GM18499 (cell line): ENCODE data around the gene NMNAT2.
"Not testable (repeated sequence)": the region's sequence is repeated elsewhere in the genome, so short reads cannot be mapped to it uniquely, and the experiment has no call there.

Experiments
- ATAC-seq: cut with Tn5 transposase; IDR thresholded peaks from one replicate; pipeline ENCODE4 v1.9.1; 2021; ENCODE audit warnings: moderate number of reproducible peaks; ENCODE audit not compliant: insufficient read depth, unreplicated experiment

The NMNAT2 gene

GRCh38 chr1:183417772-183418491 lies at the start of gene NMNAT2:
Gene NMNAT2, minus strand, starts transcription at chr1:183418380. Its CDS starts 113 bp downstream, at chr1:183418267.
- ATAC-seq, result no peak

GRCh38 chr1:183467687-183468086 lies 49.5 kb upstream of the NMNAT2 start:
- ATAC-seq, result no peak

GRCh38 chr1:183466781-183467180 lies 48.6 kb upstream of the NMNAT2 start:
- ATAC-seq, result no peak

- ATAC-seq, result no peak
These were observed 45.4 kb upstream of the NMNAT2 start for GRCh38 chr1:183463566-183463965.

GRCh38 chr1:183461350-183461749 lies 43.2 kb upstream of the NMNAT2 start:
- ATAC-seq, result no peak

GRCh38 chr1:183460596-183460995 lies 42.4 kb upstream of the NMNAT2 start:
- ATAC-seq, result no peak

GRCh38 chr1:183457449-183457848 lies 39.3 kb upstream of the NMNAT2 start:
- no peak for ATAC-seq

- no peak for ATAC-seq
These were observed 38.6 kb upstream of the NMNAT2 start for GRCh38 chr1:183456826-183457225.

GRCh38 chr1:183454377-183454776 lies 36.2 kb upstream of the NMNAT2 start:
- no peak for ATAC-seq

GRCh38 chr1:183450093-183450492 lies 31.9 kb upstream of the NMNAT2 start:
- ATAC-seq, result no peak

- ATAC-seq, result no peak
These were observed 31.1 kb upstream of the NMNAT2 start for GRCh38 chr1:183449223-183449770.

- no peak for ATAC-seq
These were observed 26.1 kb upstream of the NMNAT2 start for GRCh38 chr1:183444243-183444642.

GRCh38 chr1:183443466-183443865 lies 25.3 kb upstream of the NMNAT2 start:
- no peak for ATAC-seq

GRCh38 chr1:183443011-183443410 lies 24.8 kb upstream of the NMNAT2 start:
- ATAC-seq, result no peak

GRCh38 chr1:183438060-183438459 lies 19.9 kb upstream of the NMNAT2 start:
- no peak for ATAC-seq

GRCh38 chr1:183435497-183435896 lies 17.3 kb upstream of the NMNAT2 start:
- no peak for ATAC-seq

GRCh38 chr1:183433703-183434102 lies 15.5 kb upstream of the NMNAT2 start:
- no peak for ATAC-seq

GRCh38 chr1:183432548-183432875 lies 14.3 kb upstream of the NMNAT2 start:
- no peak for ATAC-seq

- ATAC-seq, result no peak
These were observed 13.8 kb upstream of the NMNAT2 start for GRCh38 chr1:183431840-183432547.

- not testable (repeated sequence) for ATAC-seq
These were observed 9.4 kb upstream of the NMNAT2 start for GRCh38 chr1:183427591-183427990.

GRCh38 chr1:183424691-183425090 lies 6.5 kb upstream of the NMNAT2 start:
- no peak for ATAC-seq

- ATAC-seq, result no peak
These were observed 5.4 kb upstream of the NMNAT2 start for GRCh38 chr1:183423541-183423940.
